Ishikawa (cell line): ENCODE results near the gene ATR.
A peak's percentile ranks its signal among the peaks of the same experiment; 100 is the strongest.

Experiments used
- CEBPB ChIP-seq: IDR thresholded peaks from 2 replicates; pipeline ENCODE4 v1.6.1; 2012
- CREB1 ChIP-seq: IDR thresholded peaks from 2 replicates; pipeline ENCODE4 v1.6.1; 2012; ENCODE audit warnings: low read depth
- EGR1 ChIP-seq: IDR thresholded peaks from 2 replicates; pipeline ENCODE4 v1.6.1; 2012
- EP300 ChIP-seq: IDR thresholded peaks from 2 replicates; pipeline ENCODE4 v1.6.1; 2012; ENCODE audit warnings: borderline replicate concordance
- FOXM1 ChIP-seq: IDR thresholded peaks from 2 replicates; pipeline ENCODE4 v1.6.1; 2012; ENCODE audit warnings: low read depth, borderline replicate concordance
- MAX ChIP-seq: IDR thresholded peaks from 2 replicates; pipeline ENCODE4 v1.6.1; 2012
- NFIC ChIP-seq: IDR thresholded peaks from 2 replicates; pipeline ENCODE4 v1.6.1; 2012
- RAD21 ChIP-seq: IDR thresholded peaks from 2 replicates; pipeline ENCODE4 v1.6.1; 2012; ENCODE audit warnings: low read depth
- REST ChIP-seq: IDR thresholded peaks from 2 replicates; pipeline ENCODE4 v1.6.1; 2012; ENCODE audit warnings: low read depth, mild to moderate bottlenecking
- TAF1 ChIP-seq: IDR thresholded peaks from 2 replicates; pipeline ENCODE4 v1.6.1; 2012; ENCODE audit warnings: low read depth, mild to moderate bottlenecking
- TCF12 ChIP-seq: IDR thresholded peaks from 2 replicates; pipeline ENCODE4 v1.6.1; 2012; ENCODE audit warnings: low read depth
- TEAD4 ChIP-seq: IDR thresholded peaks from 2 replicates; pipeline ENCODE4 v1.6.1; 2012
- USF1 ChIP-seq: IDR thresholded peaks from 2 replicates; pipeline ENCODE4 v1.6.1; 2012
- YY1 ChIP-seq: IDR thresholded peaks from 2 replicates; pipeline ENCODE4 v1.6.1; 2012; ENCODE audit warnings: low read depth
- ZBTB7A ChIP-seq: IDR thresholded peaks from 2 replicates; pipeline ENCODE4 v1.6.1; 2012; ENCODE audit warnings: low read depth

The ATR gene

GRCh38 chr3:142578329-142579223 is at the start of gene ATR:
ATR (minus strand) TSS chr3:142578733; CDS start chr3:142578704, 29 bp downstream.
- TF ChIP-seq CEBPB (no peak), CREB1 (peak; percentile 56), NFIC (peak; percentile 72), EGR1 (peak; percentile 73), ZBTB7A (no peak), EP300 (peak; percentile 59), FOXM1 (peak; percentile 87), YY1 (peak; percentile 83; the same call in 1 of the 2 replicates), TAF1 (peak; percentile 96), TEAD4 (peak; percentile 42), TCF12 (peak; percentile 91), MAX (peak; percentile 98), RAD21 (no peak), REST (no peak), USF1 (peak; percentile 39; the same call in 1 of the 2 replicates)

GRCh38 chr3:142626971-142627370 is 48.4 kb upstream of the ATR start:
- TF ChIP-seq USF1 (no peak), MAX (no peak), TAF1 (no peak), YY1 (no peak), CREB1 (no peak), TEAD4 (no peak), CEBPB (no peak), RAD21 (no peak), NFIC (no peak), FOXM1 (no peak; the same call in 1 of the 2 replicates), EP300 (no peak), ZBTB7A (no peak), REST (no peak), TCF12 (no peak), EGR1 (no peak)

- TF ChIP-seq EGR1: no peak
- TF ChIP-seq USF1: no peak
- TF ChIP-seq EP300: no peak
- no peak for TF ChIP-seq NFIC
- TF ChIP-seq YY1: no peak
- no peak for TF ChIP-seq CREB1
- no peak for TF ChIP-seq RAD21
- no peak for TF ChIP-seq TEAD4
- TF ChIP-seq FOXM1: no peak
- no peak for TF ChIP-seq MAX
- no peak for TF ChIP-seq TAF1
- TF ChIP-seq REST: no peak
- no peak for TF ChIP-seq ZBTB7A
- no peak for TF ChIP-seq CEBPB
- TF ChIP-seq TCF12: no peak
These were observed 46.6 kb upstream of the ATR start for GRCh38 chr3:142625153-142625440.
